GM18508 (cell line): ENCODE data around the gene CHCHD6.

Experiments
- ATAC-seq: cut with Tn5 transposase; IDR thresholded peaks from one replicate; pipeline ENCODE4 v1.9.1; 2021; ENCODE audit warnings: moderate number of reproducible peaks; ENCODE audit not compliant: insufficient read depth, unreplicated experiment

Gene CHCHD6, protein sequence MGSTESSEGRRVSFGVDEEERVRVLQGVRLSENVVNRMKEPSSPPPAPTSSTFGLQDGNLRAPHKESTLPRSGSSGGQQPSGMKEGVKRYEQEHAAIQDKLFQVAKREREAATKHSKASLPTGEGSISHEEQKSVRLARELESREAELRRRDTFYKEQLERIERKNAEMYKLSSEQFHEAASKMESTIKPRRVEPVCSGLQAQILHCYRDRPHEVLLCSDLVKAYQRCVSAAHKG

DNA sequence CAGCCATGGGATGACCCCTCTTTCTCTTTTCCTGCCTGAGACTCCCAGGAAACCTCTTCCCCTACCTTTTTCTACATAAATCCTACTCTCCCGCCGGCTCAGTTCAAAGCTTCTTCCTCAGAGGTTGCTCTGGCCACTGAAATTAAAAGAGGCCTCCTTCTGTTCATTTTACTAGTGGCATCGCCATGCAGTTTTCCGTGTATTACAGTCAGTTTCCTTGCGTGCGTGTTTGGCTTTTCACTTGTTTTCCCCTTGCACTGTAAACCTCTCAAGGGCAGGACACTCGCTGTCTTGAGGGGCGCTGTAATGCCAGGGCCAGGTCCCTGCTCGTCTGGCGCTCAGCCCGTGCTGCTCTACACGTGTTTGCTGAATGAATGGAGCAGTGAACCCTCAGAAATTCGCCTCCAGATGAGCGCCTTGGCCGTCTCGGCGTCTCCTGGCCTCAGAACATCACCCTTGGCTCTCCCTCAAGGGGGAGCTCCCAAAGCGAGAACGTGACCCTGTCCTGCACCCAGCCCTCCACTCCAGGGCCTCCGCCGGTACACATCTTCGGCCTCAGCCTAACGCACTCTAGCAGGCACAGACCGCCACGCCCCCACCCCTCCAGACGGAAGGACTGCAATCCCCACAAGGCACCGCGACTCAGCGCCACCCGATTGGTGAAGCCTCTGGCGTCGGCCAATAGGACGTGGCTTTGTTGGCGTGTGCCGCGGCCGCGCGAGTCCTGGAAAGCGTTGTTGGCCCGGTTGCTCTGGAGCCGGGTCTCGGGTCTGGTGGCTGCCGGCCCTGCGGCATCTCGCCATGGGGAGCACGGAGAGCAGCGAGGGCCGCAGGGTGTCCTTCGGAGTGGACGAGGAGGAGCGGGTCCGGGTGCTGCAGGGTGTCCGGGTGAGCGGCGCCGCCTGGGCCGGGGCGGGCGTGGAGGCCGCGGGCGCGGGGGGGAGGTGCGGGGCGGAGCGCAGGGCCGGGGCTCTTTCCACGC lies at the start of gene CHCHD6:
CHCHD6 (plus strand) TSS at position 729 of the 982 bp plus-strand sequence; CDS start at position 802, 73 bp downstream.
- peak; percentile 73 for ATAC-seq

DNA sequence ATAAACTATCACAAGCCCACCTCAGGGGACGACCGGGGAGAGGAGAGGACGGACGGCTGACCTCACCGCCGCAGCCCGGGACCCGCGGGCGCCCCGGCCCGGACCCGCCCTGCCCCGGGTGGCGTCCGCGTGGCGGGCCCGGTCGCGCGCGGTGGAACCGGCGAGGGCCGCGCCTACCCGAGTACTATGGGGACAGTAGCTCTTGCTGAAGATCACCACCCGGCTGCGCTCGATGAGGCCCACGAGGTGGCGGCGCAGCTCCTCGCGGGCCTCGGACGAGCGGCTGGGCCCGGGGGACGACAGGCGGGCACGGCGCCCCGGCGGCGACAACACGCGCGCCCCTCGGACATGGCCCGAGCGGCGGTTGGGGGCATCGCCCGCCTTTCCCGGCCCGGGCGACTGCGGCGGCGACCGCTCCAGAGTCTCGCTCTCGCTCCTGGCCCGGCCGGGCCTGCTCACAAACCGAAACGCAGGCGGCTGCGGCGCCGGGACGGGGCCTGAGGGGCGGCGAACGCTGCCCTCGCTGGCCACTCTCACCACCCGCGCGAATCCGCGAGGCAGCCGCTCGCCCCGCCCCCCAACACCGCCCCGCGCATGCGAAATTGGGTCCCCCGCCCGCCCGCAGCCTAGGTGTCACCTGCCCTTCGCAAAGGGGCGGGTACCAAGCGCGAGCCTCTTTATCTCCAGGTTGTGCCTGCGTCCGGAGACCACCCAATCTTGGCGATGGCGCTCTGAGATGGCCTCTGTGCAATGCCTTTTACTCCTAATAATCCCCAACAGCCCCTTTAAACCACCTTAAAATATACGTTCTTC lies 49.3 kb upstream of the CHCHD6 start, which contains the start of gene TXNRD3:
TXNRD3 (minus strand) TSS at position 554 of the 813 bp plus-strand sequence.
- ATAC-seq, result no peak

DNA sequence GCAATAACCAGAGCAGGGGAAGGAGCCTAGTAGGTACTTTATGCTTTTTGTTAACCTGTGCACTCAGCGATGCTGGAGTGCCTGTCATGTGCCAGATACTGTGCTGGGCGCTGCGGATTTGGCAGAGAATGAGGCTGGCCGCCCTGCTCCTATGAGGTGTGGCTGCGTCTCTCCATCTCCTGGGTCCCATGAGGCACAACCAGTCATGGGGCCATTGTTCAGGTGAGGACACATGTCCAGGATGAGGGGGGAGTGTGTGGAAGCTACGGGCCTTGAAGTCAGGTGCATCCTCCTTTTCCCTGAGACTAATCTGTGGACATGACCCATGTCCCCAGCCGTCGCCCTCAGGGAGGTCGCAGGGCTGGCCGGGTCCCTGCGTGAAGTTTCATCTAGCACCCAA lies 48.2 kb upstream of the CHCHD6 start:
- no peak for ATAC-seq

DNA sequence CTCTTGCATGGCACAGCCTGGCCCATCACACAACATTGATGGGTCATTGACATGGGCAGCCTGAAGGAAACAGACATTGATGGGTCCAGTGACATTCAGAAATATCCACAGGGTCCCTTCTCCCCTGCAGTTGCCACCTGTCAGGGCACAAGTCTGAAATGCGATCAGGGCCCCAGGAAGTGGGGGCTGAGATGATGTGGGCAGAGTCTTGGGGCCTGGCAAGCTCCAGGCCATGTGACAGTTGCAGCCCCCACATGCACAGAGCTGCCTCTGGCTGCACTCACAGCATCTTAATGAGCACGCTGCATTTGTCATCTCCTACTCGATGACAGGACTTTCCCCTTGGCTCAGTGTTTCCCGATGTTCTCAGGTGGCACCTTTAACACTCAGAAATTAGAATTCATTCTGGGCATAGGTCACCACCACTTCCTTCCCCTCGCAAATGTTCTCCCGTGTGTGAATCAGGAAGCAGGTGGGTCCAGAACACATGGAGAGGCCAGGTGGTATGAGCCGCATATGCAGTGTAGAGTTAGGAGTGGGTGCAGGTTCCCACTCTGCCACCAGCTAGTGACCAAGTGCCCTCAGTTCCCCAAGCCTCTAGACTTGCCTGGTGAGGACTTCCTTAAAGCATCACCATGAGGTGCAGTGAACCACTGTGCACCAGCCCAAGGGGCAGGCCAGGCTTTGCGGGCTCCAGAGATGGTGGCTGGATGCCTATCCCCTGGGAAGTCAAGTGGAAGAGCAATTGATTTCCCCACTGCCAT lies 47.5 kb upstream of the CHCHD6 start:
- ATAC-seq, result no peak

DNA sequence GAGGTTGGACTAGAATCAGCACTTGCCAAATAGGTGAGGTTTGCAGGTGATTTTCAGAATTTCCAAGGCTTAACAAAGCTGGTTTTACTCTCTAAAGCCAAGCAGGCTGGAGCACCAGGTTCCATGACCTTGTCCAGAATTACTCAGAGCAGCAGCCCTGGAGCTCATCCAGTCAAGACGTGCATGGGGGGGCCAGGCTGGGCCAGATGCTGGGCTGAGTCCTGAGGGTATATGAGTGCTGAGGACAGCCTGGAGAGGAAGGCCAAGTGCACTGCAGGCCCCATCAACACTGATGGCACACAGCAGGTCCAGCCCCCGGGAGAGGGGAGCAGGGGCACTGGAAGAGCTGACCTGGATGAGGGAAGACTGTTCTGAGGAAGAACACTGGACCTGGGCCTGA lies 46.1 kb upstream of the CHCHD6 start:
- no peak for ATAC-seq

DNA sequence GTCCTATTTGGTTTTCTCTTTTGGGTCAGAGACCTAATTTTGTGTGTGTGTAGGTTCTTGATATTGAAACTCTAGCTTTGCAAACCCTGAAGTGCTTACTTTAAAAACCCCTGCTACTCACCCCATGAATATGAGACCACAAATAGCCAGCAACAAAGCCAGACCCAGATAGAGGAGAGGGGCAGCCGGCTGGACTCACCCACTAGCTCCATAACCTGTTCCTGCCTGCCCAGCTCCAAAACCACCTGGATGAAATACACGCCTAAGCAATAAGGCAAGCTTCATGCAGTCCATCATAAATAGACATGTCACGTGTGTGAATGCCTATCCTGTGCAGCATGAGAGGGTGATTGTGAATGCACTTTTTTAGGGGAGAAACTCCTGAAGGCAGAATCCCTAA lies 45.5 kb upstream of the CHCHD6 start:
- ATAC-seq, result no peak

DNA sequence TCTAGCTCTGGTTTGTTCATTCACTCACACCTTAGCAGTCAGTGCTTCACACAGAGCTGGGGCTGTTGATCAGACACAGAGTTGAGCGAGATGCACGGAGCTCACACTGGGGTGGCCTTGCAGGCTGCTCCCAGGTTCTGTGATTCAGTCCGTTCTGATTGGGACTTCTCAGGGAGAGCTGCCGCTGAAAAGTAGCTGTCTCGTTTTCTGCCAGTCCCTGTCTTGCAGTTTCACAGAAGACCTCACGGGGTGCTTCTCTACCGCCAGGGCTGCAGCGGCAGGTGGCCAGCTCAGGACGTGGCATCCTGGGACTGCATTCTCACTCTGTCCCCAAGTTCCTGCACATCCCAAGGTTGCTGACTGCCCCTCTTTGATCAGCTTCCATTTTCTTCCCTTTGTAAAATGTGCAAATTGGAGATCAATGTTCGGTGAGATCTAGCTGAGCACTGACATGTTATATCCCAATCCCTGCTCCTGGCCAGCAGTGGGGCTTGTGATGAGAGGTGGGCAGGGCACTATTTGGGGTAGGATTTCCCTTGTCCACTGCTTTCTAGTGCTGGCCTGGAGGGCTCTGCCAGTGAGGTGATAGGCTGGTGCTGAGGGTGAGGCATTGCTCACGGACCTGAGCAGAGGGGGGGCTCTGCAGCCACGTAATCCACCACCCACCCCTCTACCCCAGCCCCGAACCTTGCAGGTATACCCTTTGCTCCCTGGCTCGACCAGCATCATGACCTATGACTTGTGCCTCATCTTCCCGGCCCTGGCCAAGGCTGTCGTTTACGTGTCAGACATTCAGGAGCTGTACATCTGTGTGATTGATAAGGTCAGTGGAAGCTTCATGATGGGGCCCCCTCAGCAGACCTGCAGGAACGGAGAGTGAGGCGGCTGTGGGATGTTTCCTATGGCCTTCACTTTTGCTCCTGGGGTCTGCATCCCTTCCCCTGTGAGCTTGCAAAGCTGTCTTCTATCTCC lies 43.8 kb upstream of the CHCHD6 start:
- no peak for ATAC-seq

DNA sequence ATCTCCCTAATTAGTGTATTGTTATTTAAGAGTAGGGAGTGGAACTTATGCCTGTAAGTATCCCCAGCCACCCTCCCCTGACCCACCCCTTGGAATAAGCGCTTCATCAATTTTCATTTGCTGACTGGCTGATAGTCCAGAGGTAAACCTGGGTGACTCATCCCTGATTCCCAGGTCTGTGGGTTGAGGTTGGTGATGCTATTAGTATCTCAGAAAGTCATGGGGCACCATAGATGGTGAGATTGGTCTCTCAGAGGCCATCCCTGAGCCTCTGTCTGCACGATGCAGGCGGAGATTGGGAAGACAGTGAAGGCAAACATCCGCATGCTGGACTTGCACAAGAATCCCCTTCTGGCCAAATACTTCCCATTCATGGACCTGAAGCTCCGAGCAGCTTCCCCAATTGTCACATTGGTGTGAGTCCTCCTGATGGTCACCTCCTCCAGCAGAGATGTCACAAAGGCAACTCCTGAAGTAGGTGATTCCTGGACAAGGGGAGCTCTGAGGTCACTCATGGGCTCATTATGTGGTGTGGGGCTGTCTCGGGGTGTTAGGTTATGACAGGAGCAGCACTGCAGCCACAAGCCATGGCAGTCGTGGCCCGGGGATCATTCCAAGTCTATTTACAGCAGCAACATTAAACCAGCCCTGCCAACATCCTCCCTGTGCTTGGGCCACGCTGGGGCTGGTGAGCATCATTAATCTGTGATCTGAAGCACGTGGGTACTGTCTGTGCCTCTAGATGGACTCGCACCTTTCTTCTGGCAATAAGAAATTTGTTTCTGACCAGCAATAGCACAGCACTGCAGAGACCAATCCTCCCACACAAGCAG lies 42.3 kb upstream of the CHCHD6 start:
- no peak for ATAC-seq

DNA sequence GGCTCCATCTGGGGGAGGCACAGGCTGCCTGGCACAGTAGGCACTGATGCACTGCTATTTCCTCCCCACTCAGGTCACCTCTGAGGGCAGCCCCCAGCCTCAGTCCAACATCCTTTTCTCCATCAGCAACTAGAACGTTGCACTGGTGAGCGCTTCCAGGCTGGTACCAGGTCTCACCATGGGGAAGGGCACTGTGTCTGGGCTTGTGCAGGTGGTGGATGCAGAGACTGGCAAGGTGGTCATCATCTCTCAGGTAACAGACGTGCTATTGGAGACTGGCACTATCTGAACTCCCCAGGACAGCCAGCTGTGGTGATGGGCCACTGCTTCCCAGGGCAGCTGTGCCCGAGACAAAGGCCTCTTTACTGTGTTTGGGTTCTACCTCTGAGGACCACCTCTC lies 40.8 kb upstream of the CHCHD6 start:
- no peak for ATAC-seq

DNA sequence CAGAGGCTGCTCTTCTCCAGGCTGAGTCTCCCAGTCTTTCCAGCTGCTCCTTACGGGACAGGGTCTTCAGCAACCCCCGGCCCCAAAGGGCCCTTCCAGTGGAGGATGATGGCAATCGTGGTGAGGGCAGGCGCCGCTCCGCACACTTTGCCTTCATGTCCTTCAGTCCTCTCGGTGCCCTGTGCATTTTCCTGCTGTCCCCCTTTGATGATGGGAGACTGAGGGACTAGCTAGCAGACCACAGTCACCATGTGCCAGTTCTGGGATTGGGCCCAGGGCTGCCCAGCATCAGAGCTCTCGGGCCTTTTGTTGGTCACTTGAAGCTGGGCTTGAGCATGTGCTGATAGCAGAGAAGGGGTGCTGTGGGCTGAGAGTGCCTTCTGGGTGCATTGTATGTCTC lies 40.3 kb upstream of the CHCHD6 start:
- ATAC-seq, result no peak

DNA sequence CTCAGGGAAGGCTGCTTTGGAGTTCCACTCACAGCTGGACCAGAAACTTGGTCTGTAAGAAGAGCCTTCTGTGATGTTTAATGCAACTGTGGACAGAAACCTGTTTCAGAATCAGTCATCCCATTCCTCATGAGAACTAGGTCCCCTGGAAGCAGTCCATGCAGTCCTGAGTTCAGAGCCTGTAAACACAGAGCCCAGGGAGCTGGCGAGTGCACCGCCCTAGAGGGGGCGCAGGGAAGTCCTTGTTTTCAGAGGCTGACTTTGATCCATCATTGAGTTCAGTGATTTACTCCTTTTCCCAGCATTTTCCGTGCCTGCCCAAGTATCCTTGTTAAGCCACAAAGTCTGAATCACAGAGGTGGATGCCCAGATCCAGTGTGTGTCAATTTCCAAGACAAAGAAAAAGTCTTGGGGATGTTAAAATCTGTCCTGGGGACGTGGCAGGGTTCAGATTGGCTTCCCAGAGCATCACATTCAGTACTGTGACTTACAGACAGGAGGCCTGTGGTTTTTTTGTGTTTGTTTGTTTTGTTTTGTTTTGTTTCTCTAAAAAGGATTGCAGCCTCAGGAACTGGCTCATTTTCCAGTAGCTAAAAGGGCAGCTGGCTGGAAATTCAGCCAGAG lies 39.3 kb upstream of the CHCHD6 start:
- ATAC-seq, result no peak

DNA sequence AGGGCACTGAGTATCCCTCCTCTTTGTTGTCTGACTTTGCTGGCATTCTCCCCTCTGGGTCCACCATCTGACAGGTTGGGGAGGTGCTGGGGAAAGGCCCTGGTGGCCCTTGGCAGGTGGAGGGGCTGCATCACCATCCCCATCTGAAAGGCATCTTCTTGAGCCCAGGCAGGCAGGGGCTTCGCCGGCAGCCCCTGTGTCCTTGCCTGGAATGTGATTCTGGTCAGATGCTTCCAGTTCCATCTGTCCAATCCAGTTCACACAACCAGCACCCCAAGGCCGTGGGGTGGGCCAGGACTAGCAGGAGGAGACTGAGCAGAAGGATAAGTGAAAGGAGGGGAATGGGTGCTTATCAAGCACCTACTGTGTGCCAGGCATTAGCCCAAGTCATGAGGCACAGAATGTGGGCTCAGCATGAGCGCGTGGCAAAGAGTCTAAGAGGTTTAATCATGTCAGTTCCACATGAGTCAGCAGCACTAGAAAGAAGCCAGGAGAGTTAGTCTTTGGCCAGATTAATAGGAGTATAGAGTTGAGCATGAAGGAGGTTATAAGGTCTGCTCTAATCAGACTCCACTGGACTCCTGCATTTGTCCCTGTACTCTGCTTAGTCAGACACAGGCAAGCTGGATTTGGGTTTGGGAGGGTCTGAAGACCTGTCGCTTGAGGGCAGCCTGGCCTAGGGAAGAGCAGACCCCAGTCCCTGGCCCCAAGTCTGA lies 38.7 kb upstream of the CHCHD6 start:
- no peak for ATAC-seq

DNA sequence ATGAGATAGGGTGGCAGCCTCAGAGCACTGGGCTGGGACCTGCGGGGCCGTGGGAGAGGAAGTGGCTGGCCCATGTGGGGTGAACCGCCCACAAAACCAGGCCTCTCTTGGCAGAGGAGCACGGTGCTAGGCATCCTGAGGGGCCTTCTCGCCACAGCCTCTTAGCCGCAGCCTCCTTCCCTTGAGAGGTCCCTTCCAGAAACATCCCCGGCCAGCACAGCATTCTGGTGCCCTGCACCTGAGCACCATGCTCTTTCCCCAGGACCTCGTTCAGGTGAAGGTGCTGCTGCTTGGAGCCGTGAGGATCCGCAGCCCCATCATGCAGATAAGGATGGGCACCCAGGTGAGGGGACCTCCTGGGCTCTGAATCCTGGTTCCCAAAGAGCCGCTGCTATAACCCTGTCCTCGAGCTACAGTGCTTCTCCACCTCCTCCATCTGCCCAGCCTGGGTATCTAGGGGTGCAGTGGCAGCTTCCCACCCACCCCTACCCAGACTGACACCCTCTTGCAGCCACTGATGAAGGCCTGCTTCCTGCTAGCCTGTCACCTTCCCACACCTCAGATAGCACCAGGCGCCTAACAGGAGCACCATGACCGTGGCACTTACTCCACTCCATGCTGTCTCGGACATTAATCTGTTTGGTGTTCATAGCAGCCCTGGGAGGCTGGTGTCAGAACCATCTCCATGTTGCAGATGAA lies 37.9 kb upstream of the CHCHD6 start:
- no peak for ATAC-seq

DNA sequence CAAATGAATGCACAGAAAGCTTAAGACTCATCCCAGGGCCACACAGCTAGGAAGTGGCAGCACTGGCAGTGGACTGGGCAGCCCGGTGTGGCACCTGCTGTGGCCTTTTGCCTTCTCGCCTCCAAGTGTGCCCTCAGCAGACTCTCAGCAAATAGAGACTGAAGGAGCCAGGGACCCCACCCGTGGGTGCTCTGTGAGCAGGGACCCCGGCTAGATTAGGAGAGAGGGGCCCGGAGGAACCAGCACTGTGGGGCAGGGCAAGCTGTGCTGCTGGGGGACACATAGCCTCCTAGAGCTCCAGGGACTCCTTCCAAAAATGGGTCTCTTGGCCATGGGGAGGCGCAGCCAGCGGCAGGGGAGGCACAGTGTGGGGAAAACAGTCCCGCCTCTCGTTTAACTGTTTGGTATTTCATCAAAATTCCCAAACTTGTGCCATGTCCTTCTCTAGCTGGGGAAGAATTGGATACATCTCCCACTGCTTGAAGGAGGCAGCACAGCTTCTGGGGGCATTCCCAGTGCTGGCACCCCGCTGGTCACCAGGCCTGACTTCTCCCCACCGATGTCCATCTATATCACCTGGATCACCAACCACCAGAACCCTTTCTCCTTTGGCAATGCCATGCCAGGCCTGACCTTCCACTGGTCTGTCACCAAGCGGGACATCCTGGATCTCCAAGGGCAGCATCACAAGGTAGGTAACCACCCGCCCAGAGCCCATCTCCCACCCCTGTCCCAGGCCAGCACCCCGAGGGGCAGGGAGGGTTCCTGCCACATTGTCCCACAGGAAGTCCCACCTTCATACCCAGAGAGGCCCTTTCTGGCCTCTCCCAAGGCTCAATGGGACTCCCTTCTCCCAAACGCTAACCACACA lies 37.1 kb upstream of the CHCHD6 start:
- no peak for ATAC-seq
